GM12872 (cell line): ENCODE data around the gene TF.

Experiments
- CTCF ChIP-seq: IDR thresholded peaks from 3 replicates; pipeline ENCODE4 v1.5.1; 2011; ENCODE audit warnings: low read depth, mild to moderate bottlenecking, low read length, moderate library complexity; ENCODE audit not compliant: insufficient read depth

The TF gene

GRCh38 chr3:133821767-133822638 is 75.8 kb downstream of the TF start:
- TF ChIP-seq CTCF: peak; percentile 44

- no peak for TF ChIP-seq CTCF
Measured at GRCh38 chr3:133824961-133825485, 78.8 kb downstream of the TF start.

GRCh38 chr3:133825969-133826727 is 80.0 kb downstream of the TF start:
- TF ChIP-seq CTCF: no peak

GRCh38 chr3:133827136-133827535 is 80.9 kb downstream of the TF start:
- TF ChIP-seq CTCF: no peak

GRCh38 chr3:133827684-133828083 is 81.5 kb downstream of the TF start:
- no peak for TF ChIP-seq CTCF

GRCh38 chr3:133828576-133829309 is 82.5 kb downstream of the TF start:
- TF ChIP-seq CTCF: no peak

- TF ChIP-seq CTCF: no peak
Measured at GRCh38 chr3:133829310-133829707, 83.1 kb downstream of the TF start.
